ENCODE data around the gene INAFM2. TPM values are rescaled to one million over a fixed set of nuclear protein-coding genes. Genes with fewer than 3 reads are reported as not detected.

INAFM2 gene
- total RNA-seq, 5 donors from 2014 or later (not counting 1 experiment from before 2014, with no cell fraction given): 5.5 to 10.9 (median 6.4) TPM

- Histone ChIP-seq H3K27me3 (replicated peaks in 1 of 2; ENCODE audit: control insufficient read depth in 2 of 2, extremely low read depth in 1 of 2, insufficient read depth in 2 of 2, low read length in 1 of 2) (no peaks in the 10 kb centered on the region), H3K36me3 (ENCODE audit: control insufficient read depth in 2 of 2, extremely low read depth in 1 of 2, insufficient read depth in 1 of 2, low read length in 1 of 2) (no peaks in the 10 kb centered on the region), H3K9me3 (no peaks in the 10 kb centered on the region), H3K4me1 (ENCODE audit: control insufficient read depth in 1 of 2, extremely low read depth in 1 of 2, insufficient read depth in 2 of 2, low read length in 2 of 2) (peaks cover 5 to 27% of the 10 kb centered on the region in 2 experiments), H3K4me3 (ENCODE audit: control insufficient read depth in 1 of 2, extremely low read depth in 1 of 2, low read length in 1 of 2) (no peak overlapping the region), H3K27ac (ENCODE audit: low read length) (no peak overlapping the region)
- DNase-seq: no peak
- H3K9me3 Mint-ChIP-seq: no peaks in the 10 kb centered on the region
- ChIA-PET CTCF (interaction anchor here (0.6 to 2.8 kb wide), 12 partner anchors 10 to 18 kb away, joined by 3 to 23 read pairs (median 4); partner anchors contain the start of gene PLCB2 (in 2 of the 2)), POLR2A (interaction anchor here in 1 of 2 donors (1.2 kb wide), 1 partner anchor 14 kb away, joined by 3 read pairs; no protein-coding TSS in a partner anchor)
- no peak overlapping the region for H3K27ac Mint-ChIP-seq
- peaks cover 0 to 11% of the 10 kb centered on the region in 2 donors for H3K27me3 Mint-ChIP-seq
- no peak overlapping the region for H3K4me3 Mint-ChIP-seq
- WGBS (ENCODE audit: insufficient coverage): 100% methylated on average over 1 of the region's 1 CpG
- no peaks in the 10 kb centered on the region for H3K36me3 Mint-ChIP-seq
- no peak for ATAC-seq (replicated peaks in 1 of 4)
- H3K4me1 Mint-ChIP-seq: peaks cover 23 to 26% (median 25%) of the 10 kb centered on the region in 3 donors
Measured at GRCh38 chr15:40320409-40320808, 3.1 kb upstream of the INAFM2 start.

- H3K9me3 Mint-ChIP-seq: no peaks in the 10 kb centered on the region
- ChIA-PET CTCF (interaction anchor here (0.6 to 2.8 kb wide), 15 partner anchors 9 to 216 kb away, joined by 3 to 23 read pairs (median 5); partner anchors contain the start of gene PLCB2 (in 2 of the 2)), POLR2A (no interaction called here)
- peak overlapping the region in 2 of 3 donors; percentile 28 to 35 for H3K4me3 Mint-ChIP-seq
- Histone ChIP-seq H3K4me1 (ENCODE audit: control insufficient read depth in 1 of 2, extremely low read depth in 1 of 2, insufficient read depth in 2 of 2, low read length in 2 of 2) (peaks cover 5 to 29% of the 10 kb centered on the region in 2 experiments), H3K36me3 (ENCODE audit: control insufficient read depth in 2 of 2, extremely low read depth in 1 of 2, insufficient read depth in 1 of 2, low read length in 1 of 2) (no peaks in the 10 kb centered on the region), H3K27me3 (replicated peaks in 1 of 2; ENCODE audit: control insufficient read depth in 2 of 2, extremely low read depth in 1 of 2, insufficient read depth in 2 of 2, low read length in 1 of 2) (no peaks in the 10 kb centered on the region), H3K4me3 (ENCODE audit: control insufficient read depth in 1 of 2, extremely low read depth in 1 of 2, low read length in 1 of 2) (no peak overlapping the region), H3K27ac (ENCODE audit: low read length) (no peak overlapping the region), H3K9me3 (no peaks in the 10 kb centered on the region)
- WGBS (ENCODE audit: insufficient coverage): no CpG with 5 or more reads among the region's 2 CpGs
- H3K27me3 Mint-ChIP-seq: peaks cover 0 to 11% of the 10 kb centered on the region in 2 donors
- no peaks in the 10 kb centered on the region for H3K36me3 Mint-ChIP-seq
- peaks cover 27 to 31% (median 31%) of the 10 kb centered on the region in 3 donors for H3K4me1 Mint-ChIP-seq
- DNase-seq: peak in 29 of 35 experiments; percentile 31 to 79 (median 50)
- ATAC-seq (replicated peaks in 1 of 4): peak; percentile 16 to 26 (median 20)
- H3K27ac Mint-ChIP-seq: peak overlapping the region; percentile 12 to 62
Measured at GRCh38 chr15:40320931-40321371, 2.5 kb upstream of the INAFM2 start.

- no peaks in the 10 kb centered on the region for H3K36me3 ChIP-seq (ENCODE audit: control insufficient read depth in 2 of 2, extremely low read depth in 1 of 2, insufficient read depth in 1 of 2, low read length in 1 of 2)
- H3K27me3 ChIP-seq (replicated peaks in 1 of 2; ENCODE audit: control insufficient read depth in 2 of 2, extremely low read depth in 1 of 2, insufficient read depth in 2 of 2, low read length in 1 of 2): no peaks in the 10 kb centered on the region
- Mint-ChIP-seq H3K27ac (peak overlapping the region; percentile 76 to 83), H3K27me3 (peaks cover 0 to 9% of the 10 kb centered on the region in 2 donors), H3K9me3 (no peaks in the 10 kb centered on the region), H3K4me1 (peaks cover 32 to 34% (median 32%) of the 10 kb centered on the region in 3 donors), H3K4me3 (peak overlapping the region; percentile 63 to 81 (median 77)), H3K36me3 (no peaks in the 10 kb centered on the region)
- peak overlapping the region; percentile 46 to 58 for H3K4me3 ChIP-seq (ENCODE audit: control insufficient read depth in 1 of 2, extremely low read depth in 1 of 2, low read length in 1 of 2)
- 76% methylated on average over 26 of the region's 26 CpGs for WGBS (ENCODE audit: insufficient coverage)
- DNase-seq (peak in 1 of 35 experiments; percentile 19), ATAC-seq (replicated peaks in 1 of 4) (peak in 1 of 4 experiments; percentile 0)
- CTCF ChIA-PET: interaction anchor here (0.6 to 2.0 kb wide), 14 partner anchors 9 to 95 kb away, joined by 3 to 35 read pairs (median 4); partner anchors contain the start of genes PLCB2 (in 2 of the 2) and CCDC9B (in 1 of the 2)
- POLR2A ChIA-PET: interaction anchor here (0.8 to 1.2 kb wide), 4 partner anchors 11 to 246 kb away, joined by 3 to 5 read pairs (median 3); partner anchors contain the start of gene RPUSD2 (in 1 of the 2)
- peaks cover 5 to 32% of the 10 kb centered on the region in 2 experiments for H3K4me1 ChIP-seq (ENCODE audit: control insufficient read depth in 1 of 2, extremely low read depth in 1 of 2, insufficient read depth in 2 of 2, low read length in 2 of 2)
- H3K27ac ChIP-seq (ENCODE audit: low read length): peak overlapping the region; percentile 55
- H3K9me3 ChIP-seq: no peaks in the 10 kb centered on the region
Measured at GRCh38 chr15:40322531-40323238, 807 bp upstream of the INAFM2 start.

GRCh38 chr15:40323953-40324937, 753 bp downstream of the INAFM2 start:
- POLR2A ChIA-PET: interaction anchor here in 1 of 2 donors (0.7 to 0.9 kb wide), 2 partner anchors 16 to 60 kb away, joined by 3 to 6 read pairs; partner anchors contain the start of gene PLCB2
- under 1% methylated on average over 80 of the region's 101 CpGs for WGBS (ENCODE audit: insufficient coverage)
- no peaks in the 10 kb centered on the region for H3K27me3 ChIP-seq (replicated peaks in 1 of 2; ENCODE audit: control insufficient read depth in 2 of 2, extremely low read depth in 1 of 2, insufficient read depth in 2 of 2, low read length in 1 of 2)
- CTCF ChIA-PET: interaction anchor here (0.6 to 5.1 kb wide), 13 partner anchors 8 to 104 kb away, joined by 3 to 35 read pairs (median 4); partner anchors contain the start of gene PLCB2 (in 1 of the 2)
- H3K4me3 ChIP-seq (ENCODE audit: control insufficient read depth in 1 of 2, extremely low read depth in 1 of 2, low read length in 1 of 2): peak overlapping the region; percentile 45 to 50
- Mint-ChIP-seq H3K9me3 (no peaks in the 10 kb centered on the region), H3K27ac (peak overlapping the region in 1 of 2 donors; percentile 6), H3K27me3 (peaks cover 0 to 5% of the 10 kb centered on the region in 2 donors), H3K4me1 (peaks cover 34 to 36% (median 35%) of the 10 kb centered on the region in 3 donors), H3K4me3 (peak overlapping the region; percentile 74 to 80 (median 76)), H3K36me3 (no peaks in the 10 kb centered on the region)
- H3K9me3 ChIP-seq: no peaks in the 10 kb centered on the region
- no peak overlapping the region for H3K27ac ChIP-seq (ENCODE audit: low read length)
- DNase-seq (peak in 20 of 35 experiments; percentile 13 to 65 (median 38)), ATAC-seq (replicated peaks in 1 of 4) (peak; percentile 1 to 21 (median 12))
- H3K36me3 ChIP-seq (ENCODE audit: control insufficient read depth in 2 of 2, extremely low read depth in 1 of 2, insufficient read depth in 1 of 2, low read length in 1 of 2): no peaks in the 10 kb centered on the region
- H3K4me1 ChIP-seq (ENCODE audit: control insufficient read depth in 1 of 2, extremely low read depth in 1 of 2, insufficient read depth in 2 of 2, low read length in 2 of 2): peaks cover 9 to 32% of the 10 kb centered on the region in 2 experiments

- no peak overlapping the region for H3K27ac ChIP-seq (ENCODE audit: low read length)
- POLR2A ChIA-PET: interaction anchor here (0.7 to 0.9 kb wide), 3 partner anchors 17 to 1449 kb away, joined by 3 to 6 read pairs (median 3); partner anchors contain the start of genes MAPKBP1 (in 1 of the 2) and PLCB2 (in 1 of the 2)
- H3K4me1 ChIP-seq (ENCODE audit: control insufficient read depth in 1 of 2, extremely low read depth in 1 of 2, insufficient read depth in 2 of 2, low read length in 2 of 2): peaks cover 9 to 32% of the 10 kb centered on the region in 2 experiments
- Mint-ChIP-seq H3K4me1 (peaks cover 34 to 41% (median 35%) of the 10 kb centered on the region in 3 donors), H3K27me3 (peaks cover 0 to 1% of the 10 kb centered on the region in 2 donors), H3K27ac (peak overlapping the region in 1 of 2 donors; percentile 10), H3K4me3 (peak overlapping the region; percentile 74 to 80 (median 76)), H3K9me3 (no peaks in the 10 kb centered on the region), H3K36me3 (no peaks in the 10 kb centered on the region)
- WGBS (ENCODE audit: insufficient coverage): no CpG with 5 or more reads among the region's 2 CpGs
- H3K36me3 ChIP-seq (ENCODE audit: control insufficient read depth in 2 of 2, extremely low read depth in 1 of 2, insufficient read depth in 1 of 2, low read length in 1 of 2): no peaks in the 10 kb centered on the region
- no peak for ATAC-seq (replicated peaks in 1 of 4)
- no peaks in the 10 kb centered on the region for H3K27me3 ChIP-seq (replicated peaks in 1 of 2; ENCODE audit: control insufficient read depth in 2 of 2, extremely low read depth in 1 of 2, insufficient read depth in 2 of 2, low read length in 1 of 2)
- CTCF ChIA-PET: interaction anchor here (0.5 to 5.1 kb wide), 12 partner anchors 9 to 1637 kb away, joined by 3 to 30 read pairs (median 3); partner anchors contain the start of gene PLCB2 (in 1 of the 2)
- H3K9me3 ChIP-seq: no peaks in the 10 kb centered on the region
- H3K4me3 ChIP-seq (ENCODE audit: control insufficient read depth in 1 of 2, extremely low read depth in 1 of 2, low read length in 1 of 2): peak overlapping the region in 1 of 2 donors; percentile 50
- DNase-seq: no peak
Measured at GRCh38 chr15:40325188-40325587, 1.7 kb downstream of the INAFM2 start.

Data from T-cell (primary cell).